Activated CD4-positive, CD25-positive, alpha-beta regulatory T cell (primary cell): ENCODE results near the gene H2AZ2.
A peak's percentile ranks its signal among the peaks of the same experiment; 100 is the strongest.
"Not testable (repeated sequence)": the region's sequence is repeated elsewhere in the genome, so short reads cannot be mapped to it uniquely, and the experiment has no call there.

Experiments
- DNase-seq, 4 experiments: peaks; one replicate each; lab custom pipeline; 2025; lab: John Stamatoyannopoulos, UW

H2AZ2 gene

DNA sequence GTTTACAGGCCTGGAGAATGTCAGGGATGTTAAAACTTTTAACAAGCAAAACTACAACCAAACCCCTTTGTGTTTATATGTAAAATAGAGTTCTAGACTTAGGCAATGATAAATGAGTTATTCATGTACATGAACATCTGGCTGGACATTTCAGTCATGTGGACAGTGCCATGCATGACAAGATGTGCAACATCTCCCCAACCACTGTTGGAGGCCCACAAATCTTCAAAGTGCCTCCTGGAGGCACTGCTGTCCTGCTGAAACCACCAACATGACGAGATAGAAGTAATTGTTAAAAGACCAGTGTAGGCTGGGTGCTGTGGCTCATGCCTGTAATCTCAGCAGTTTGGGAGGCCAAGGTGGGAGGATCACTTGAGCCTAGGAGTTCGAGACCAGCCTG lies 33.0 kb downstream of the H2AZ2 start:
- DNase-seq, result no peak

DNA sequence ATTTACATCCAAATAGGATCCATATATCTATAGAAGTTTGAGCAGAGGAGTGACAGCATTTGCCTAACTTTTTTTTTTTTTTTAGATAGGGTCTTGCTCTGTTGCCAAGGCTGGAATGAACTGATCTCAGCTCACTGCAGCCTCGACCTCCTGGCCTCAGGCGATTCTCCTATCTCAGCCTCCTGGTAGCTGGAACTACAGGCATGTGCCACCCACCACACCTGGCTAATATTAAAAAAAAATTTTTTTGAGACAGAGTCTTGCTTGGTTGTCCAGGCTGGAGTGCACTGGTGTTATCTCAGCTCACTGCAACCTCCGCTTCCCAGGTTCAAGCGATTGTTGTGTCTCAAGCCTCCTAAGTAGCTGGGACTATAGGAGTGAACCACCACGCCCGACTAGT lies 36.3 kb downstream of the H2AZ2 start:
- DNase-seq, result no peak

DNA sequence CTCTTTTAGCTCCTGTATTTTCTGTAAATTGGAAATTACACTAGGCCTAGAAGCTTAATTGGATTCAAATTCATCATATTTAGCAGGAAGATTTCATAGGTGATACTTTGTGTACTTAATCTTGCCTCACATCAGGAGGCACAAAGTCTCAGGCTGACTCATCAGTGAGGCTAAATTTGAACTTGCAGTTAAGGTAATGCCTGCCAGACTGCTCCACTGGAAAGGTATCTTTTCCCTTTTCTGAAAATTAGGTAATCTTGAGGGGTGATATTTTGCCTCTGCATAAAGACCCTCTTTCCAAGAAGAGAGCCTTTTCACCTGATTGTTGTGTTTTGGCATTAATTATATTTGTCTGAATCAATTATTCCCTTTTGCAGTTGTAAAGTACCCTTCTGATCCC lies 36.8 kb downstream of the H2AZ2 start:
- no peak for DNase-seq

DNA sequence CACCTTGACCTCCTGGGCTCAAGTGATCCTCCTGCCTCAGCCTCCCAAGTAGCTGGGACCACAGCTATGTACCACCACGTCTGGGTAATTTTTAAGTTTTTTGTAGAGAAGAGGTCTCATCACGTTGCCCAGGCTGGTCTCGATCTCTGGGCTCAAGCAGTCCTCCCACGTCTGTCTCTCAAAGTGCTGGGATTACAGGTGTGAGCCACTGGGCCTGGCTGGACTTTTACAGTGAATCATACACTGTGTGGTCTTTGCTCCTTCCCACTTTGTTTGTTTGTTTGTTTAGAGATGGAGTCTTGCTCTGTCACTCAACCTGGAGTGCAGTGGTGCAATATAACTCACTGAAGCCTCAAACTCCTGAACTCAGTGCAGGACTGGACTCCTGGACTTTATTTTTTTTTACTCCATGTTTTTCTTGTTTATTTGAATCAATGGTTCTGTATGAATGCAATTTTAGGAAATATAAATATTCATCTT lies 38.9 kb downstream of the H2AZ2 start:
- DNase-seq, result no peak

DNA sequence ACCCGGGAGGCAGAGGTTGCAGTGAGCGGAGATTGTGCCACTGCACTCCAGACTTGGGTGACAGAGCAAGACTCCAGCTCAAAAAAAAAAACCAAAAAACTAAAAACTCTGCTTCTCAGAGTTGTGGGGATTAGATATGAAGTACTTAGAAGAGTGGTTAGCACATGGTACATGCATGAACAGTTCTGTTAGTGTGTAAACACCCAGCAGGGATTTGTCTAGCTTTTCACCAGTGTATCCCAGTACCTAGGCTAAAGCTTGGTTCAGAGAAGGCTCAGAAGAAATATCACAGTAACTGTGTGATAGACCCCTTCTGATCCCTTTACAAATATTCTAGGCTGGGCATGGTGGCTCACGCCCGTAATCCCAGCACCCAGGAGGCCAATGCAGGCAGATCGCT lies 41.9 kb downstream of the H2AZ2 start:
- no peak for DNase-seq

DNA sequence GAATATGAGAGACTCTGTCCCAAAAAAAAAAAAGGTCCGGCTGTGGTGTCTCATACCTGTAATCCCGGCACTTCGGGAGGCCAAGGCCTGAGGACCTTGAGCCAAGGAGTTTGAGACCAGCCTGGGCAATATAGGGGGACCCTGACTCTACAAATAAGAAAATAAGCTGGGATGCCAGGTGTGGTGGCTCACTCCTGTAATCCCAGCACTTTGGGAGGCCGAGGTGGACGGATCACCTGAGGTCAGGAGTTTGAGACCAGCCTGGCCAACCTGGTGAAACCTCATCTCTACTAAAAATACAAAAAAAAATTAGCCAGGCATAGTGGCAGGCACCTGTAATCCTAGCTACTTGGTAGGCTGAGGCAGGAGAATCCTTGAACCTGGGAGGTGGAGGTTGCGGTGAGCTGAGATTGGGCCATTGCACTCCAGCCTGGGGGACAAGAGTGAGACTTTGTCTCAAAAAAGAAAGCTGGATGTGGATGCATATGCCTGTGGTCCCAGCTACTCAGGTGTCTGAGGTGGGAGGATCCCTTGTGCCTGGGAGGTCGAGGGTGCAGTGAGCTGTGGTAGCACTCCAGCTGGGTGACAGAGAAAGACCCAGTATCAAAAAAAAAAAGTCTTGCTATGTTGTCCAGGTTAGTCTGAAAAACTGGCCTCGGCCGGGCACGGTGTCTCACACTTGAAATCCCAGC lies 43.9 kb downstream of the H2AZ2 start:
- not testable (repeated sequence) for DNase-seq

DNA sequence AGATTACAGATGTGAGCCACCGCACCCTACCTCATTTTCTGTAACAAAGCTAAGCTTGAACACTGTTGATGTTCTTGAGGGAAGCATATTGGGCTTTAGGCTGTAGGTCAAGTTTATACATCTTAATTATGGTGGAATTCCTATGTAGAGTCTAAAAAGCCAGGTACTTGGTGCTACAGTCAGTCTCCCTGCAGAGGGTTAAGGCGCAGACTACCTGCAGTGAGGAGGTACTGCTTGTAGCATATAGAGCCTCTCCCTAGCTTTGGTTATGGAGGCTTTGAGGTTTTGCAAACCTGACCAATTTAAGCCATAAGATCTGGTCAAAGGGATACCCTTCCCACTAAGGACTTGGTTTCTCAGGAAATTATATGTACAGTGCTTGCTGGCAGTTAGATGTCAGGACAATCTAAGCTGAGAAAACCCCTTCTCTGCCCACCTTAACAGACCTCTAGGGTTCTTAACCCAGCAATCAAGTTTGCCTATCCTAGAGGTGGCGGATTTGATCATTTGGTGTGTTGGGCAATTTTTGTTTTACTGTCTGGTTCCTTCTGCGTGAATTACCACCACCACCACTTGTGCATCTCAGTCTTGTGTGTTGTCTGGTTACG lies 45.4 kb downstream of the H2AZ2 start:
- no peak for DNase-seq

DNA sequence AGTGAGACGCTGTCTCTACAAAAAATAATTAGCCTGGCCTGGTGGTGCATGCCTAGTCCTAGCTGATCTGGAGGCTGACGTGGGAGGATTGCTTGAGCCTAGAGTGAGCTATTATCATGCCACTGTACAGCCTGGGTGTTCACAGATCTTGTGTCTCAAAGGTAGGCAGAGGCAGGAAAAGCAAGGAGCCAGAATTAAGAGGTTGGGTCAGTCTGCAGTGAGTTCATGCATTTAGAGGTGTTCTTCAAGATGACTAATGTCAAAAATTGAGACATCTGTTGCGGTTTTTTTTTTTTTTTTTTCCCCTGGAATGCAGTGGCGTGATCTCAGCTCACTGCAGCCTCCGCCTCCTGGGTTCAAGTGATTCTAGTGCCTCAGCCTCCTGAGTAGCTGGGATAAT lies 46.0 kb downstream of the H2AZ2 start:
- DNase-seq, result no peak

DNA sequence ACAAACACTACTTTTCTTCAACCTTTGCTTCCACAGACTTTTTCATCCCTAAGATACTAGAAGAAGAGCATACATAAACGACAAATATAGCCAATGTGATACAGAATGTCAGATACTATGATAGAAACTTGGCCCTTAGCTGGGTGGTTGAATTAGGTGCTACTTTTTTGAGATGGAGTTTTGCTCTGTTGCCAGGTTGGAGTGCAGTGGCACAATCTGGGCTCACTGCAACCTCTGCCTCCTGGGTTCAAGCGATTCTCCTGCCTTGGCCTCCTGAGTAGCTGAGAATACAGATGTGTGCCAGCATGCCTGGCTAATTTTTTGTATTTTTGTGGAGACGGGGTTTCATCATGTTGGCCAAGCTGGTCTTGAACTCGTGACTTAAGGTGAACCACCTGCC lies 47.9 kb downstream of the H2AZ2 start:
- DNase-seq, result no peak

DNA sequence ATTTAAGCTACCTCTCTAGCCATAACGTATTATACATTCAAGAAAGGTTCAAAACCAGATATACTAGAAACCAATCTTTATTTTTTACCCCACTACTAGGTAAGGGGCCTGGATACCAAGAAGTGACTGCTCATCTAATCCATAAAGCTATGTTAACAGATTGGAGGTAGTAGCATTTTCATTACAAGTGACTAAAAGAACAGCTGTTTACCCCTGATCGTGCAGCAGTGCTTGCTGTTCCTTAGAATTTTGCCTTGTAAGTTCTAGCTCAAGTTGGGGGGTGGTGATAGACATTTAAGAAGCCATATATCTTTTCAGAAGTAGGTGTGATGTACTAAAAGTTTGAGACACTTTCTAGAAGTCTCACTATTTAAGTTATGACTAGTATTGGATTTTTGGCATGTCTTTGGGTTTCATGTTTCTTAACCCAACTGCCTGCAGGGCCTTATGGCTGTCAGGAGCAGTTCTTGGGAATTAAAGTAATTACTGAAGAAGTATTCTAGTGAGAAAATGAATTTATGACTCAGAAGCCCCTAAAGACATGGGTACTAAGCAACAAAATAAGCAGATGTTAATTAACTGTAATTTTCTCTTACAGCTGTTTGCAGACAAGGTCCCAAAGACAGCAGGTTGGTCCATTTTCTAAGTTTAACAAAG lies 49.1 kb downstream of the H2AZ2 start:
- no peak for DNase-seq

DNA sequence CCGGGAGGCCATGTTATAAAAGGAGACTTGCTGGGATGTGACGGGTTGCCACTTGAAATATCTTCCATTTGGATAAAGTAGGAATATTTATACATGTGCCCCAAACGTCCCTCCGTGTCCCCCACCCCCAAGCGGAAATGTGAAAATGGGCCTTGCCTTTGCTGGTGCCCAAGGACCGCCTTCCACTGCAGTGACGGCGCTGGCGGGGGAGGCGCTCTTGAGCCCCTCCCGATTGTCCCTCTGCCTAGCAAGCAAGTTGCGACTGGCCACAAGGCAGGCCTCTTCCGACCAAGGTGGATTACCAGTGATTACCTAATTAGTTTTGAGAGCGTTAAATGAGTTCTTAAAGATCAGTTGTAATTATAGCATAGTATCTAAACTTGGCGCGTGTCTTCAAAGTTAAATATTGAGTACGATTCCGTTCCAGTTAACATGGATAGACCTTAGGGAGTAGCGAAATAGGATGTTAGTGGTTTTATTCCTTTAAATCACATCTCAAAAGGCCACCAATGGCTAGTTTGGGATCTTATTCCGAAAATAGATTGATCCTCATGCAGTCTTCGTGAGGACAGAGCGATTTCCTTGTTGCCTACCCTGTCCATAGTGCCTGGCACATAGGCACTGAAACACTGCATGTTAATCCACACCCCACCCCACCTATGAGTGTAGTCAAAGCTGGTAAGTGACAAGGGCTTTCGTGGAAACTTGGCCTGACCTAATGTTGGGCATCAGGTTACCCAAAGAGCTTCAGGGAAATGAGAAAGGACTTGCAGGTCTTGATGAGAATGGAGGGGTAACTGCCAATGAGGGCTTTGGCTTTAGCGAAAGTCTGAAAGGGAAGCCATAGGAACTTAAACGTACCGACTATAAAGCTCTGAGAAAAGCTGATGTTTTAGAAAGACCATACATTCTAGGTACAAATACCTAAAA lies 50.3 kb downstream of the H2AZ2 start:
- peak; percentile 67 to 72 (median 68) for DNase-seq

DNA sequence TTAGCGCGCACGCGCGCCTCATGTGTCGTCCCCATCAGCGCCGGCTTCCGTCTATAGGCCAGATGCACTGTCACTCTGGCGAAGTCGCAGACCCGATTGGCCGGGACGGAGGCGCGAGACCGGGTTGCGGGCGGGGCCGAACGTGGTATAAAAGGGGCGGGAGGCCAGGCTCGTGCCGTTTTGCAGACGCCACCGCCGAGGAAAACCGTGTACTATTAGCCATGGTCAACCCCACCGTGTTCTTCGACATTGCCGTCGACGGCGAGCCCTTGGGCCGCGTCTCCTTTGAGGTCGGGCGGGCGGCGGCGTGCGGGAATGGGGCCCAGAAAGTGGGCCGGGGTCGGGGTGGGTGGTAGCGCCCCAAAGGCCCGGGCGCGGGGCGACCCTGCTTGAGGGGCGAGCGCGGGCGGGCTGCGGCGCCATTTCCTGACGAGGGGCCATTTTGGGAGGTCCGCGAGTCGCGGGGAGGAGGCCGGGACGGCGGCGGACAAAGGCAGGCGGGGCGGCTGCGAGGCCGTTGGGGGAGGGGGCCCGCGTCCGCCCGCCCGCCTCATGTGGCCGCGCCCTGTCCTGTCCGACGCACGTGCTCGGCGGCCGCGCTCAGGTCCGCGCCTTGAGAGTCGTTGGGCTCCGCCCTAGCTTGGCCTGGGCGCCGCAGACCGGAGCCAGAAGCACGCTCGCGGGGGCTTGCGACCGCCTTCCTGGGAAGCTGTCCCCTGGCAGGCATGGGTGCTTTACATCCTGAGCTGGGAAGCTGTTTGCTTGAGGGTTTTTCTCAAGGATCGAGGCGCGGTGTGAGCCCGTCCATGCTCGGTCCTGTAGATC lies 51.2 kb downstream of the H2AZ2 start, which contains the start of gene PPIA:
PPIA (plus strand) TSS at position 178 of the 825 bp plus-strand sequence; CDS start at position 222, 44 bp downstream.
- peak; percentile 94 to 98 (median 96) for DNase-seq

DNA sequence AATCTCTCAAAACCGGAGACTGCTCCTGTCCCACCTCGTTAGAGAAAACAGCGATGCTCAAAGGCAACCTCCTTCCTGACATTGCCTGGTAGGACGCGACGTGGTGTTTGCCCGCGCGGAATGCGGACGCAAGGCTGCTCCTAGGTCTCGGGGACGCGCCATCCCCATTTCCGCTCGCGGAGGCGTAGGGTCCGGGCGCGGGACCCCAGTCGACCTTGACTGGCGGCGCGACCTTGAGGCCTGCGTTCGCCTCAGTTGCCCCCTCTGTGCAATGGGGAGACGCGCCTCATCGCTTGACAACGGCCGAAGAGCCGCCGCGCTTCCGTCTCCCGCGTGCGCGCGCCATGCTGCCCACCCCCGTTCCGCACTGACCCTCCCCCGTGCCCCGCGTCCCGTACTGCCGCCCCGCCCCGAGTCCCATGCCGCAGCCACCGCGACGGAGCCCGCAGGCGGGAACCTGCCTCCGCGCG lies 51.8 kb downstream of the H2AZ2 start:
- no peak for DNase-seq

DNA sequence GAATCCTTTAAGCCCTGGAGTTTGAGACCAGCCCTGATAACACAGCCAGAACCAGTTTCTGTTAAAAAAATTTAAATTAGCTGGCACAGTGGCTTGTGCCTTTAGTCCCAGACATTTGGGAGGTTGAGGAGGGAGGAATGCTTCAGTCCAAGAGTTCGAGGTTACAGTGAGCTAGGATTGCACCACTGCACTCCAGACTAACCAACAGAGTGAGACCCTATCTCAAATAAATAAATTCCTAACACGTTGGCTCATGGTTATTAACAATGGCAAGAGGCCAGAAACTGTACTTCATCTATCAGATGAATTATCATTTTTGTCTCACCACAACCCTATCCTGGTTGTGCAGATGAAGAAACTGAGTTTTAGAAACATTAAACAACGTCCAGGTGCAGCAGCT lies 53.6 kb downstream of the H2AZ2 start:
- DNase-seq, result no peak

DNA sequence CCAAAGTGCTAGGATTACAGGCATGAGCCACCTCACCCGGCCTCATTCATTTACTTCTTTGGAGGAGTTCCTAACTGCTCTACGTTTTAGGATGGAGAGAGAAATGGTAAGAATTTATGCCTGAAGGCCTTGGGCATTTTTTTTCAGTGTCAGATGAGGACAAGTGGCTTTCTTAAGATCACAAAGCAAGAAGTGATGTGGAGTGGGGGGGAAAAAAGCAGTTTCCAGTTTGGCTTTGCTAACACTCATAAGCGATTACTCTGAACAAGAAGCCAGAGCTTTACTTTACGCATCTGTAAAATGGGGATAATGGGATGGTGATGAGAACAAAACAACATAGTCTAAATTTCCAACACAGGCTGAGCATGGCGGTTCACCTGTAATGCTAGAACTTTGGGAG lies 54.0 kb downstream of the H2AZ2 start:
- no peak for DNase-seq

DNA sequence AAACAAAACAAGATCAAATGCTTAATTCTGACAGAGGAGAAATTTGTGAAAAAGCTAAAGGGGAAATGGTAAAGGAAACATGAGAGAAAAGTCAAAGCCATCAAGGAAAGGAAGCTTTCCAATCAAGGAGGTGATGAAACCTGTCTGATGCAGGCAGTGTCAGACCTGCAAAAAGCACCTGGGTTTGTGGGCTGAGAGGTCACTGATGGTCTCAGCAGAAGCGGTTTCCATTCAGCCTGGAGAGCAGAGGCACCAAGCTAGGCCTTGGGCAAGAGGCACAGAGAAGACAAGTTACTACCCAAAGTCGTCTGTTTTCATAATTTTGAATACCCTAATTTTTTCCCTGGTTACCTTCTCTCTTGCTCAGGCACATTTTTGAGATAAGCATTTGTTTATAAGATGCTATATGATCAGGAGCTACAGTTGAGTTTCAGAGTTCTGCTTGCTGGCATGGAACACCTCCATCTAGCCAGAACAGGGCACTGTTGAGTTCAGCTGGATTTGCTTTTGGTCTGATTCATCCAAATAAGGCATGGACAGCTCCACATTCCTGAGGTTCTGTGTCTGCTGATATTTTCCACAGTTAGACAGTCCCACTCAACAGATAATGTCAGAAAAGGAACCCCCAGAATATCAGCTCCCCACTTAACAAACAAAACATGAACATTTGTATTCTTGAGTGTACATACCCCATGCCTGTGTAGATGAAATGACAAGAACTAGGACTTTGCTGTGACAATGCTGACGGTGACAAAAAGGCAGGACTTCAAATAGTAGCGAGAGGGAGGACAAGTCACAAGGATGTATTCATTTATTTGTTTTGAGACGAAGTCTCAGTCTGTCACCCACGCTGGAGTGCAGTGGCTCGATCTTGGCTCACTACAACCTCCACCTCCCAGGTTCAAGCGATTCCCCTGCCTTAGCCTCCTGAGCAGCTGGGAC lies 56.3 kb downstream of the H2AZ2 start:
- DNase-seq, result no peak

DNA sequence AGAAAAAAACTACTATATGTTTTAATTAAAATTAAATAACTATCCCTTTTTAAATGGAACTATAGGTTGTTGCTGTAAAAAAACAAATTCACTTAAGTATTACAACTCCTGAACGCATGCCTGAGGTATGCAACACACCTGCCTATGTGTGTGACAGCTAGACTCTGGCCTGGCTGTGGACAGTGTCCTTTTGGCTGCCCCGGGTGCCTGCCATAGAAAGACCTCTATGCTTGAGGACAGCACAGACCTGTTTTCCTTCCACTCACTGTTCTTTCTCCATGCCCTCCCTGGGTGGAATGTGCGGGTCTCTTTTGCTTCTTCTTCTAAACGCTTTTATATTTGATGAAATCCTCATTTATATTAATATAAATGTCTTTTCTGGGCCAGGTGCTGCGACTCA lies 57.9 kb downstream of the H2AZ2 start:
- DNase-seq, result no peak

DNA sequence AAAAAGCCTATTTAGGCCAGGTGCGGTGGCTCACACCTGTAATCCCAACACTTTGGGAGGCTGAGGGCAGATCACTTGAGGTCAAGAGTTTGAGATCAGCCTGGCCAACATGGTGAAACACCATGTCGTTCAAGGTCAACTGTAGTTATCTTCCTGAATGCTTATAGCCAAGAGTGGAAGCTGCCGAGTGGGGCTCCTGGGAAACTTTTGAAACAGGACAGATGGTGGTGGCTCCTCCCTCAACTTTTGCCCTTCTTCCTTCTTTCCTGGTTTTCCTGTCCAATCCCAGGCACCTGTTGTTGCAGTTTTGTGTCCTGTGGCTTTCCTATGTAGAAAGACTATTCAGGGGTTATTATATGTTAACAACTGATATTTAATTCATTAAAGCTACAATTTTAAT lies 60.1 kb downstream of the H2AZ2 start:
- DNase-seq, result no peak

DNA sequence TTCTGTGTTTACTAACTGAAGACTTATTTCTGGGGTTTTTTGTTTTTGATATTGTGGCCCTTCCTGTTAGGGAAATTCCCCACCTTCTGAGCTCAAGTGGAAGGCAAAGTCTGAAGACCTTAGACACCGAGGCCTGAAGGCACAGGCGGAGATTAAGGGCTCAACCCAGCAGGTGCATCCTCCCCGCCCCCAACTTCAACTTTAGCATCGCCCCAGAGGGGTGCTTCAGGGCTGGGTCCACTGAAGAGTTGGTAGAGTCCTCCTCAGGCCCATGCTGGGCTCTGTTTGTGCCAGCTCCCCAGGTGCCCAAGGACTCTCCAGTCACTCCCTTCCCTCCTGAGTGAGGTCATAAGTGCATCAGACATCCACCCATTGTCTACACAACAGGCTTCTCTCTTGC lies 60.8 kb downstream of the H2AZ2 start:
- no peak for DNase-seq

DNA sequence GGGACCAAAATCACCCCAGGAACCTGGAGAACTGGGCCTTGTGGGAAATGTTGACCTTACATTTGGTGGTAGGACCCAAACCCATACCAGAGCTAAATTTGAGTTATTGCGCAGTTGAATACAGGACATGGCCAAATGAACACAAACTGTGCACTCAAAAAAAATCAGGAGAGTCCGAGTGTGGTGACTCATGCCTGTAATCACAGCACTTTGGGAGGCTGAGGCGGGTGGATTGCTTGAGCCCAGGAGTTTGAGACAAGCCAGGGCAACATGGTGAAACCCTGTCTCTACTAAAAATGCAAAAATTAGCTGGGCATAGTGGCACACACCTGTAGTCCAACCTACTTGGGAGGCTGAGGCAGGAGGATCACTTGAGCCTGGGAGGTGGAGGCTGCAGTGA lies 62.7 kb downstream of the H2AZ2 start:
- DNase-seq, result not testable (repeated sequence)
